Hepatocyte (in vitro differentiated cells): ENCODE data around the gene DENND1A. TPM values are rescaled to one million over a fixed set of nuclear protein-coding genes. Genes with fewer than 3 reads are reported as not detected.

ENCODE experiments used
- DNase-seq: peaks from one replicate; pipeline ENCODE4 v3.0.0-alpha.2; 2016; ENCODE audit warnings: low spot score
- H2AFZ ChIP-seq: fragments of 200-600 bp; sonication (generic); 2 replicates; pipeline ENCODE4 v1.6.0; 2016; ENCODE audit warnings: antibody characterized with exemption, mild to moderate bottlenecking
- H3K27ac ChIP-seq: fragments of 200-600 bp; sonication (generic); 2 replicates; pipeline ENCODE4 v1.5.1; 2016; ENCODE audit warnings: mild to moderate bottlenecking
- H3K27me3 ChIP-seq: fragments of 200-600 bp; sonication (generic); 2 replicates; pipeline ENCODE4 v1.6.1; 2016
- H3K36me3 ChIP-seq: fragments of 200-600 bp; sonication (generic); replicated peaks from 2 replicates; pipeline ENCODE4 v1.5.1; 2016; ENCODE audit warnings: low read depth; ENCODE audit not compliant: insufficient read depth
- H3K4me1 ChIP-seq: fragments of 200-600 bp; sonication (generic); 2 replicates; pipeline ENCODE4 v1.5.1; 2016; ENCODE audit warnings: mild to moderate bottlenecking, moderate library complexity; ENCODE audit not compliant: insufficient read depth
- H3K4me2 ChIP-seq: fragments of 200-600 bp; sonication (generic); 2 replicates; pipeline ENCODE4 v1.6.0; 2016
- H3K4me3 ChIP-seq: fragments of 200-600 bp; sonication (generic); 2 replicates; pipeline ENCODE4 v1.5.1; 2016; ENCODE audit warnings: mild to moderate bottlenecking
- H3K79me2 ChIP-seq: fragments of 200-600 bp; sonication (generic); 2 replicates; pipeline ENCODE4 v1.6.0; 2017; ENCODE audit warnings: mild to moderate bottlenecking
- H3K9me2 ChIP-seq: fragments of 200-600 bp; sonication (generic); replicated peaks from 2 replicates; pipeline ENCODE4 v1.6.0; 2017; ENCODE audit warnings: mild to moderate bottlenecking; ENCODE audit not compliant: insufficient read depth
- H3K9me3 ChIP-seq: fragments of 200-600 bp; sonication (generic); 2 replicates; pipeline ENCODE4 v1.5.1; 2016; ENCODE audit warnings: low read depth, mild to moderate bottlenecking
- H4K20me1 ChIP-seq: fragments of 200-600 bp; sonication (generic); 2 replicates; pipeline ENCODE4 v1.6.0; 2016; ENCODE audit warnings: mild to moderate bottlenecking; ENCODE audit not compliant: insufficient read depth, poor library complexity, severe bottlenecking
- CTCF ChIP-seq: fragments of 200-600 bp; sonication (generic); IDR thresholded peaks from 2 replicates; pipeline ENCODE4 v1.5.1; 2016; ENCODE audit warnings: antibody characterized with exemption, mild to moderate bottlenecking; ENCODE audit not compliant: poor library complexity
- EZH2 ChIP-seq: fragments of 200-600 bp; sonication (generic); IDR thresholded peaks from 2 replicates; pipeline ENCODE4 v1.6.1; 2016; ENCODE audit warnings: antibody characterized with exemption, mild to moderate bottlenecking, borderline replicate concordance
- EZH2phosphoT487 ChIP-seq: fragments of 200-600 bp; sonication (generic); IDR thresholded peaks from one replicate; pipeline ENCODE4 v1.6.1; 2018; ENCODE audit warnings: antibody characterized with exemption, mild to moderate bottlenecking, low read depth, moderate library complexity; ENCODE audit not compliant: unreplicated experiment, severe bottlenecking
- WGBS: methylation state at CpG from one replicate; pipeline ENCODE4 v1.1.6; 2016; ENCODE audit warnings: low lambda C conversion rate; ENCODE audit errors: missing lambda C conversion rate; 5-methylcytosine and 5-hydroxymethylcytosine counted together
- polyA plus RNA-seq: library from polyadenylated mRNA; unstranded; fragments of >200 nt; fragmentation: Nextera tagmentation; extraction: Ambion mirVana; gene quantifications from 2 replicates; pipeline ENCODE4 v1.2.1, GENCODE V29; 2016
- total RNA-seq: library from RNA; depleted of rRNA; stranded (reverse); fragments of >200 nt; gene quantifications from 2 replicates; pipeline ENCODE4 v1.2.3, GENCODE V29; 2014

DENND1A gene
- total and polyA plus RNA-seq, 2 experiments from 2014 or later: 24.0 to 28.9 TPM

GRCh38 chr9:123426406-123426805 is 503.5 kb downstream of the DENND1A start:
- H3K4me3 ChIP-seq: no peak overlapping the region
- H3K27ac ChIP-seq: no peak overlapping the region
- peaks cover 4% of the 10 kb centered on the region for H3K9me3 ChIP-seq
- no peaks in the 10 kb centered on the region for H3K27me3 ChIP-seq
- TF ChIP-seq EZH2 (no peak), CTCF (no peak)
- no peaks in the 10 kb centered on the region for H3K79me2 ChIP-seq
- H2AFZ ChIP-seq: no peak overlapping the region
- no peaks in the 10 kb centered on the region for H3K9me2 ChIP-seq
- H3K4me2 ChIP-seq: no peak overlapping the region
- H3K4me1 ChIP-seq: no peaks in the 10 kb centered on the region
- 75% methylated on average over 2 of the region's 2 CpGs for WGBS
- no peaks in the 10 kb centered on the region for H4K20me1 ChIP-seq
- no peaks in the 10 kb centered on the region for H3K36me3 ChIP-seq
- no peak for DNase-seq

GRCh38 chr9:123425836-123426365 is 504.0 kb downstream of the DENND1A start:
- Histone ChIP-seq H4K20me1 (no peaks in the 10 kb centered on the region), H3K4me1 (no peaks in the 10 kb centered on the region), H3K79me2 (no peaks in the 10 kb centered on the region), H3K4me3 (no peak overlapping the region), H2AFZ (no peak overlapping the region), H3K36me3 (no peaks in the 10 kb centered on the region), H3K9me2 (no peaks in the 10 kb centered on the region), H3K27me3 (no peaks in the 10 kb centered on the region), H3K4me2 (no peak overlapping the region), H3K27ac (no peak overlapping the region), H3K9me3 (peaks cover 4% of the 10 kb centered on the region)
- TF ChIP-seq CTCF (no peak), EZH2 (no peak), EZH2phosphoT487 (no peak)
- DNase-seq: no peak
- WGBS: 93% methylated on average over 6 of the region's 6 CpGs

- no peak for TF ChIP-seq CTCF
- TF ChIP-seq EZH2phosphoT487: no peak
- TF ChIP-seq EZH2: no peak
- H3K9me3 ChIP-seq: peaks cover 4% of the 10 kb centered on the region
- 90% methylated on average over 20 of the region's 20 CpGs for WGBS
Measured at GRCh38 chr9:123425261-123425821, 504.6 kb downstream of the DENND1A start.

More at GRCh38 chr9:123425261-123425821, 504.6 kb downstream of the DENND1A start:
- Histone ChIP-seq H3K4me3 (no peak overlapping the region), H3K36me3 (no peaks in the 10 kb centered on the region), H3K79me2 (no peaks in the 10 kb centered on the region), H3K4me2 (no peak overlapping the region), H3K27ac (no peak overlapping the region), H4K20me1 (no peaks in the 10 kb centered on the region), H3K9me2 (no peaks in the 10 kb centered on the region), H3K27me3 (no peaks in the 10 kb centered on the region), H3K4me1 (no peaks in the 10 kb centered on the region), H2AFZ (no peak overlapping the region)
- no peak for DNase-seq
